GM18526 (cell line): ENCODE measurements around the gene MARCHF7.

Experiments used
- POLR2A ChIP-seq: IDR thresholded peaks from 3 replicates; pipeline ENCODE4 v1.6.1; 2011; ENCODE audit not compliant: insufficient read length; ENCODE audit errors: extremely low read depth

Gene MARCHF7, protein sequence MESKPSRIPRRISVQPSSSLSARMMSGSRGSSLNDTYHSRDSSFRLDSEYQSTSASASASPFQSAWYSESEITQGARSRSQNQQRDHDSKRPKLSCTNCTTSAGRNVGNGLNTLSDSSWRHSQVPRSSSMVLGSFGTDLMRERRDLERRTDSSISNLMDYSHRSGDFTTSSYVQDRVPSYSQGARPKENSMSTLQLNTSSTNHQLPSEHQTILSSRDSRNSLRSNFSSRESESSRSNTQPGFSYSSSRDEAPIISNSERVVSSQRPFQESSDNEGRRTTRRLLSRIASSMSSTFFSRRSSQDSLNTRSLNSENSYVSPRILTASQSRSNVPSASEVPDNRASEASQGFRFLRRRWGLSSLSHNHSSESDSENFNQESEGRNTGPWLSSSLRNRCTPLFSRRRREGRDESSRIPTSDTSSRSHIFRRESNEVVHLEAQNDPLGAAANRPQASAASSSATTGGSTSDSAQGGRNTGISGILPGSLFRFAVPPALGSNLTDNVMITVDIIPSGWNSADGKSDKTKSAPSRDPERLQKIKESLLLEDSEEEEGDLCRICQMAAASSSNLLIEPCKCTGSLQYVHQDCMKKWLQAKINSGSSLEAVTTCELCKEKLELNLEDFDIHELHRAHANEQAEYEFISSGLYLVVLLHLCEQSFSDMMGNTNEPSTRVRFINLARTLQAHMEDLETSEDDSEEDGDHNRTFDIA

GRCh38 chr2:159712143-159712928 is at the start of gene MARCHF7:
Gene MARCHF7 (plus strand): TSS chr2:159712506. CDS start chr2:159729023, 16,517 bp downstream.
- TF ChIP-seq POLR2A: peak; percentile 94

DNA sequence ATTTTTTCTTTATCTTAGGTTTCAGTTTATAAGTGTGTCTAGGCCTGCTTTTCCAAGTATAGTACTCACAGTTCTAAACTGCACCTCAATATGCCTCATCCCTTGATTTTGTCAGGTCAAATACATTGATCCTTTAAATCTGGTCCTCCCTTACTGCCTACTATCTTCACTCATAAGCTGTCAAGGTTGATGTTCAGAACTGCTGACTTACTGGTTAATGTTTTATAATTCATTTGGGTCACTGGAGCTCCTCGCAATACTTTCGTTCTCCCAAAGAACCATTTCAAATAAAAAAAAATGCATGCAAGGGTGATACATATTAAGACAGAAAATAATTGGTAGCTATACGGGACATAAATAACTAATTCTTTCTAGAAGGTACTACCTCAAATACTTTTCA is 41.3 kb upstream of the MARCHF7 start:
- no peak for TF ChIP-seq POLR2A

GRCh38 chr2:159677654-159678053 is 34.7 kb upstream of the MARCHF7 start:
- no peak for TF ChIP-seq POLR2A

DNA sequence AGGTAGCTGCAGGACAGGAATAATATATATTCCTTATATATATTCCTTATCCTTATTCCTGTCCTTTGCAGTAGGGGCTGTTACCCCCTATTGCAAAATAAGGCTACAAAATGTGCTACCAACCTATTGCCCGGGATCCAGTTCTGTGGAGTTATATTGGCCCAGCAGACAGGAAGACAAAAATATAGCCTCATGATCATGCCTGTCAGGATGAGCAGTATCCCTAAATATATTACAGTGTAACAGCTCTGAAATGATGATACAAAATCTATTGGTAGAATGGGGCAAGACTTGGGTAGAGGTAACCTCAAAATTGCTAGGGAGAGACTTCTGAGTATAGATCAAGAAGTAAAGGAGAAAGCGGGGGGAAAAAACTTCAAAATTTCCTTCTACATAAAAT is 31.6 kb upstream of the MARCHF7 start:
- TF ChIP-seq POLR2A: no peak

DNA sequence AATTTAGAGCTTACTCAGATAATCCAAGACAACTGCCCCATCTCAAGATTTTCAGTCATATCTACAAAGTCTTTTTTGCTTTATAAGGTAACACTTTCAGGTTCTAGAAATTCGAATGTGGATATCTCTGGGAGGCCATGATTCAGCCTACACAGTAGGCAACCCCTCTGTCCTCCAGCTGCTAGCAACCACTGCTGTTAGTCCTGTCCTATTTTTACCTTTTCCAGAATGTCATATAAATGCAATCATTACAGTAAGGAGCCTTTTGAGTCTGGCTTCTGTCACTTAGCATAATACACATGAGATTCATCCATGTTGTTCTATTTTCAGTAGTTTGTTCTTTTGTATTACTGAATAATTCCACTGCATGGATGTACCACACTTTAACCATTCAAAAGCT is 28.5 kb upstream of the MARCHF7 start:
- TF ChIP-seq POLR2A: no peak

GRCh38 chr2:159684796-159685195 is 27.5 kb upstream of the MARCHF7 start:
- TF ChIP-seq POLR2A: no peak

DNA sequence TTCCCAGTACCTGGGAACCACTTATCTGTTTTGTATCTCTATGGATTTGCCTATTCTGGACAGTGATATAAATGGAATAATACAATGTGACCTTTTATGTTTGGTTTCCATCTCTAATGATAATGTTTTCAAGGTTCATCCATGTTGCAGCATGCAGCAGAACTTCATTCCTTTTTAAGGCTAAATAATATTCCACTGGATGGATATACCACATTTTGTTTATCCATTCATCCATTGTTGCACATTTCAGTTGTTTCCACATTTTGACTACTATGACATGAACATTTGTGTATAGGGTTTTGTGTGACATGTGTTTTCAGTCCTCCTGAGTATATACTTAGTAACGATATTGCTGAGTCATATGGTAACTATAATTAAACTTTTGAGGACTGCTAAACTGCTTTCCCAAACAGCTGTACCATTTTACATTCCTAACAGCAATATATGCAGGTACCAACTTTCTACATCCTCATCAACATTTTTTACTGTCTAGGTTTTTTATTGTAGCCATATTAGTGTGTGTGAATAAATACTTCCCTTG is 17.7 kb upstream of the MARCHF7 start:
- TF ChIP-seq POLR2A: no peak

GRCh38 chr2:159695795-159696448 is 16.4 kb upstream of the MARCHF7 start:
- TF ChIP-seq POLR2A: no peak

DNA sequence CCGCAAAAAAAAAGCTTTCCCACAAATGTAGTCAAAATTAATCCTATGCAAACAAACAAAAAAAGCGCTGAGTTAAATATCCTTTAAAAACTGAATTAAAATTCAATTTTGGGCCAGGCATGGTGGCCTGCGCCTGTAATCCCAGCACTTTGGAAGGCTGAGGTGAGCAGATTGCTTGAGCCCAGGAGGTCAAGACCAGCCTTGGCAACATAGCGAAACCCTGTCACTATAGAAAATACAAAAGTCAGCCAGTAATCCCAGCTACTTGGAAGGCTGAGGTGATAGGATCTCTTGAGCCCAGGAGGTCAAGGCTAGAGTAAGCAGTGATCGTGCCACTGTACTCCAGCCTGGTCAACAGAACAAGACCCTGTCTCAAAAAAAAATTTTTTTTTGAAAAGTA is 8.8 kb upstream of the MARCHF7 start:
- no peak for TF ChIP-seq POLR2A

- no peak for TF ChIP-seq POLR2A
Observed at GRCh38 chr2:159706385-159706980, 5.8 kb upstream of the MARCHF7 start.

GRCh38 chr2:159708066-159708760 is 4.1 kb upstream of the MARCHF7 start:
- no peak for TF ChIP-seq POLR2A

- no peak for TF ChIP-seq POLR2A
Observed at GRCh38 chr2:159710601-159711180, 1.6 kb upstream of the MARCHF7 start.

- TF ChIP-seq POLR2A: no peak
Observed at GRCh38 chr2:159711562-159712142, 654 bp upstream of the MARCHF7 start.
